NCI-H2196 treated with DMSO at 0.1 percent for 48 hours (cell line): ENCODE results near the gene CCDC33.
A peak's percentile ranks its signal among the peaks of the same experiment; 100 is the strongest.

Experiments used
- DNase-seq: peaks from one replicate; lab custom pipeline; 2025; ENCODE audit not compliant: unreplicated experiment; lab: John Stamatoyannopoulos, UW

Gene CCDC33

DNA sequence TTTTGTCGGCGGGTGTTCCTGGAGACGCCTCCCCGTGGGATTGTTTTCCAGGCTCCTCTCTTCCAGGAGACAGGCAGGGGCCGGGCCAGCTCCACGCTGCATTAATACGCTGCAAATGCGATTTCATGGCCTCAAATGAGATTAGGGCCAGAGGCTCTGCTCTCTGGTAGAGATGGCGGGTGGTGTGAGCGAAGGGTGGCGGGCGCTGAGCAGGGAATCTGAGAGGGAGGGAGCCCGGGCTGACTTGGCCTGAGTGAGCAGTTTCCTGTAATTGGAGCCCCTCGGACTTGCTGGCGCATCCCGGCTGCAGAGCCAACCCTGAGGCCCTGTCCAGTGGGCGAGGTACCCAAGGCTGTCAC, 7.4 kb upstream of the CCDC33 start:
- DNase-seq = peak; percentile 18

GRCh38 chr15:74229686-74230085, 6.4 kb upstream of the CCDC33 start:
- DNase-seq = no peak

GRCh38 chr15:74231475-74231874, 4.7 kb upstream of the CCDC33 start:
- no peak for DNase-seq

- DNase-seq = no peak
These were observed 2.8 kb upstream of the CCDC33 start for GRCh38 chr15:74233373-74233772.

GRCh38 chr15:74233851-74234597, 2.1 kb upstream of the CCDC33 start:
- DNase-seq = no peak

- no peak for DNase-seq
These were observed 1.6 kb upstream of the CCDC33 start for GRCh38 chr15:74234598-74234875.

DNA sequence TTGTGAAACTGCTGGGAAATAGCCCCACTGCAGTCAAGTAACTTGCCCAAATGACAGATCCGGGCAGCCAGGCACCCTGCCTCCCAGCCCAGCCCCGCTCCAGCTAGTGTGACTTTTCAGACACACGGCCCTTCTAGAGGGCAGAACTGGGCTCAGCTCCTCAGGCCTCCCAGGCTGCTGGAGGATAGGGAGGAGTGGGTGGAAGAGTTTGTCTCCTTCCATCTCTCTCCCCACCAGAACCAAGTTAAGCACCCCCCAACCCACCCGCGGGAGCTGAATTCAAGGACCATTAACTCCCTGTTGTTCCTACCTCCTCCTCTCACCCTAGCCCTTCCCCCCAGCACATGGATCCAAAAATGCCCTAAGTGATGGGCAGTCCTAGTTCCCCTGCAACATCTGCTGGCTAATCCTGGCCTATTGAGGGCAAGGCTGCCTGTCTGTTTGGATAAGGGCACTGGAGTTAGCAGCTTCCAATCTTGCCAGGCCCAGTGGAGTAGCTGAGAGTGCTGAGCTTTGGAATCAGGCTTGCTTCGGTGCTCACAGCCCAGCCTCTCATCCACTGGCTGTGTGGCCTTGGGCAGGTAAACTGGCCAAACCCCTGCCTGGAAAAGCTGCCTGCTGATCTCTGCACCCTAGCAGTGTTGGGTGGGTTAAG, 3.1 kb downstream of the CCDC33 start:
- DNase-seq = peak; percentile 26

GRCh38 chr15:74240002-74240568, 4.0 kb downstream of the CCDC33 start:
- peak; percentile 92 for DNase-seq

- no peak for DNase-seq
These were observed 4.9 kb downstream of the CCDC33 start for GRCh38 chr15:74240897-74241614.

GRCh38 chr15:74242441-74243185, 6.5 kb downstream of the CCDC33 start:
- no peak for DNase-seq

DNA sequence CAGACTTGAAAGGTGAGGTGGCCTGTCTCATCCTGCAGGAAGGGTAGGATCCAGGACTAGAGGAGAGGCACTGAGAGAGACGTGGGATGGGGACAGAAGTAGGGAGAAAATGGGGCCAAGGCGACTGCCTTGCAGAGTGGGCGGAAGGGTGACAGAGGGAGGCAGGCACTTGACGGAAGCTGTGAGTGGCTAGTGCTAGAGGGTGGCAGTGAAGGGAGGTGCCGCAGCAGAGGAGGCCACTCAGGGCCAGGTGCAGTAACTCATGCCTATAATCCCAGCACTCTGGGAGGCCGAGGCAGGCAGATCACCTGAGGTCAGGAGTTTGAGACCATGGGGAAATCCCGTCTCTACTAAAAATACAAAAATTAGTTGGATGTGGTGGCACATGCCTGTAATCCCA, 7.3 kb downstream of the CCDC33 start:
- DNase-seq = no peak

DNA sequence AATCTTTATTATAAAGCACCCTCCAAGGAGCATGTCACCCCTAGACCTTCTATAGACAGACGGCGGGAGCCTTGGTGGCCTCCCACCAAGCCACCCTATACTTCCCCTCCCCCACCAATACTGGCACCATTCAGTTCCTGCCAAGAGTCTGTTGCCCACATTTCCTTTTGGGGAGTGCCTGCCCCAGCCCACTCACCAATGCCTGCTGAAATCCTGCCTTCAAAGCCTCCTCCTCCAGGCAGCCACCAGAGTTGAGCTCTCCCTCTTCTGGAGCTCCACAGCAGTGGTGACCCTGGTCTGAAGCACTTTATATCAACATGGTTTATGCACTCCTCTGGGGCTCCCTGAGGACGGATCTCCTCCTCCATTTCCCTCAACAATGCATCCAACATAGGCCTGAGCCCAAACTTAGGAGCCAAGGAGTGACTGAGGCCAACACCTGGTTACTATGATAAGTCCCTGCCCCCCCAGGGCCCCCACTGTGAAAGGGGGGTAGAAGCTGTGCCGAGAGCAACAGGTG, 8.8 kb downstream of the CCDC33 start:
- no peak for DNase-seq

DNA sequence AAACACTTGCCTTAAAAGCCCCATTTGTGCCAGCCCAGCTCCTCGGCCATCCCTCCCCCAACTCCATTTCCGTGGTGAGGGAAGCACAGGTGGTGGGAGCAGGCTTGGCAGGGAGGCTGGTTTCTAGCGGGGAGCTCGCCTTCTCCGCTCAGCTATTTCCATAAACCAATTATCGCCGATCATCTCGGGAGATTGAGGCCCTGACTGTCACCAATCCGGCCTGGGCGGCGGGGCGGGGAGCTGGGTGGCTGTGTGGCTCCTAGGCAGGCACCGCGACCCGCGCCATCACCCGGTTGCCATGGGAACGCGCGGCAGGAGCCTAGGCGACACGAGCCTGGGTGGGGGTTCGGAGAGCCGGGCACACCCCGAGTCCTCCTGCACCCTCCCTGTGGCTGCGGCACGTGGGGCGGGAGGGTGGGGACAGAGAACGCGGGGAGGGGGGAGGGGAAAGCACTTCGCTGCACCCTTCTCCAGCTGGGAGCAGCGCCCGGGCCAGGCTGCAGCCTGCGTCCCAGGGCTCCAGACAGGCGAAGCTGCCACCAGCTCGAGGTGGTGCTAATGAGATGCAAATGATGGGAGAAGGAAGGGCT, 9.3 kb downstream of the CCDC33 start:
- DNase-seq = peak; percentile 85

DNA sequence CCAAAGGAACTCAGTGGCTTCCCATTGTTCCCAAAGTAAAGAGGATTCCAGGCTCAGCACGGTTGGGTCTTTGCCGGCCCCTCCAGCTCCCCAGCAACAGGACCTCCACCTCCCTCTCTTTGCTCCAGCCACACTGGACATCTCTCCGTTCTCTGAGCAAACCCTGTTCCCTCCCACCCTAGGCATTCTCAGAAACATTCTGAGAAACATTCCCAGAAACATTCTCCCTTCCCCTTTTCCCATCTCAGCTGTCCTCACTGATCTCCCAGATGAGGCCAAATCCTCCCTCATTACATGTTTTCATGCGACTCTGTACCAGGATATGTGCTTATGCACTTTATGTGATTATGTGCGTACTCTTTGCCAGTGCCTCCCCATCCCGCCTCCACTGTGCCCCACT, 14.1 kb downstream of the CCDC33 start:
- no peak for DNase-seq

DNA sequence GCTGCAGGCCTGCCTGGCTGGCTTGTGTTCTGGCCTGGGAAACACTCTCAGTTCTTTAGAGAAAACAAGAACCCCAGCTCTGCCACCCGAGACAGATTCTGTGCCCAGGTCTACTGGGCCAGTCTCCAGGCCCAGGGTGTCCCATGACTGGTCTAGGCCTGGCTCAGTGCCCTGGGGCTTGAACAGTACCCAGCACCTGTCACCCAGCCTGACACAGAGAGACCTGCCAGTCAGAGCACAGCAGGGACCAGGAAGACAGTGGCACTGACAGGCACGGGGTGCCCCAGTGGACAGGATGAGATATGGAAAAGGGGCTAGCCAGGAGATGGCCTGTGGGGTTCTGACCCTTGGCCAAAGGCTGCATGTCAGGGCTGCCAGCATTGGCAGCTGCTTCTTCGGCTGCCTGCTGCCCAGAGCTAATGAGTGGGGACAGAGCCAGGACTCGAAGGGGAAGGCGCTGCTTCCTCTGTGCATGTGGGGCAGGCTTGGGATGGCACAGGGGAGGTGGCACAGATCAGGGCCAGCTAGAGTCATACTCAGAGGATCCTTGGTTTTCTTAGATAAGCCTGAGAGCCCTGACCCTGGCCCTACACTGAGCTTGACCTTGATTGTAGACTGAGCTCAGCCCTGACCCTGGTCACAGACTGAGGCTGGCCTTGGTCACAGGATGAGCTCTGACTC, 15.1 kb downstream of the CCDC33 start:
- peak; percentile 54 for DNase-seq

- no peak for DNase-seq
These were observed 16.2 kb downstream of the CCDC33 start for GRCh38 chr15:74252291-74252690.

DNA sequence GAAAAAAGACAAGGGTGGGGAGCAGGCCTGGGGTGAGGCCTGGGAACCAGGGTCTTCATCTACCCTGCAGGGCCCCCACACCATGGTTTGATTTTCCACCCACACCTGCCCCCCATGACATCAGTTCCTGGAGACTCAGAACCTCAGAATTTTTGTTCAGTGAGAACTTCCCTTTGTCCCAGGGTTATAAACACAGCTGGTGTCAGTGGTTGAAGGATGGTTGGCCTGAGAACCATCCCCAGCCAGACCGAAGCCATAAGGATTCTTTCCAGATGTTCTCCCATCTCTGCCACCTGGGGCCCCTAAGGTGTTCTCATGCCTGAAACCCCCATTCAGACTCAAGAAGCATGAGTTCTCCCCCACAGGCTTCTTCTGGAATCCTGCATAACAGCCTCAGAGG, 16.6 kb downstream of the CCDC33 start:
- DNase-seq = no peak

GRCh38 chr15:74253211-74253921, 17.2 kb downstream of the CCDC33 start:
- no peak for DNase-seq

DNA sequence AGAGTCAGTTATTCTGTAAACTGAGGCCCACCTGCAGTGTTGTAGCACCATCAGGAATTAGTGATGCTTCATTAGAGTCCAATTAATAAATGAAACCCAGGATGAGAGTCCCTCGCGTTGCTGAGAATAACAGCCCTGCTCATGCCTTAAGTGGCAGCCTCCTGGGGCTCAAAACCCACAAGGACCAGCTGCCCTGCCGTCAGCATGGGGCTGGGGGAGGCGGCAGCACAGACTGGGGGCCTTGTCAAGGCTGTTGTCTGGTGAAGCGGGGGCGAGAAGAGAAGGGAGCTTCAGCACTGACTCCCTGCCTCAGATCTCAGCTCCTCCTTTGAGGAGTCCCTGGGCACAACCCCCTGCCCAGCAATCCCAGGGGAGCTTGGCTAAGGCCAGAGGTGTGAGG, 21.0 kb downstream of the CCDC33 start:
- no peak for DNase-seq

DNA sequence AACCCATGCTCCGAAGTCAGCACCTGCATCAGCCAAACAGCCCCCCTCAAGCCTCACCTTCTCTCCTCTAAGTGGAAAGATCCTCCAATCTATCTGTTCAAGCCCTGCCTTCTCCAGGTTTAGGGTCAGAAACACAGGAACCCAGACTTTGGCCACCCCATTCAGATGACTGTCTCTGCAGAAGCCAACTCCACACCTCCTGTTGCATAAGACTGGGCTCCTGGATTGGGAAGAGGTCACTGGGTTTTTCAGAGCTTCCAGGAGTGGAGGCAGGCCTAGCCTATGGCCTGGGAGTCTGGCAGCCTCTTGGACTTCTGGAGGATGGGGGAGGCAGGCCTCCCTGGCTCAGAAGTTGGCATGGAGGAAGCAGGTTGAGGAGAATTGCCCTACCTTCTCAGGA, 21.5 kb downstream of the CCDC33 start:
- no peak for DNase-seq
